ENCODE data around the gene TM9SF4. TPM values are rescaled to one million over a fixed set of nuclear protein-coding genes. Genes with fewer than 3 reads are reported as not detected.

Gene TM9SF4
- total and polyA plus RNA-seq, 8 donors = 56.2 to 63.5 (median 60.1) TPM

DNA sequence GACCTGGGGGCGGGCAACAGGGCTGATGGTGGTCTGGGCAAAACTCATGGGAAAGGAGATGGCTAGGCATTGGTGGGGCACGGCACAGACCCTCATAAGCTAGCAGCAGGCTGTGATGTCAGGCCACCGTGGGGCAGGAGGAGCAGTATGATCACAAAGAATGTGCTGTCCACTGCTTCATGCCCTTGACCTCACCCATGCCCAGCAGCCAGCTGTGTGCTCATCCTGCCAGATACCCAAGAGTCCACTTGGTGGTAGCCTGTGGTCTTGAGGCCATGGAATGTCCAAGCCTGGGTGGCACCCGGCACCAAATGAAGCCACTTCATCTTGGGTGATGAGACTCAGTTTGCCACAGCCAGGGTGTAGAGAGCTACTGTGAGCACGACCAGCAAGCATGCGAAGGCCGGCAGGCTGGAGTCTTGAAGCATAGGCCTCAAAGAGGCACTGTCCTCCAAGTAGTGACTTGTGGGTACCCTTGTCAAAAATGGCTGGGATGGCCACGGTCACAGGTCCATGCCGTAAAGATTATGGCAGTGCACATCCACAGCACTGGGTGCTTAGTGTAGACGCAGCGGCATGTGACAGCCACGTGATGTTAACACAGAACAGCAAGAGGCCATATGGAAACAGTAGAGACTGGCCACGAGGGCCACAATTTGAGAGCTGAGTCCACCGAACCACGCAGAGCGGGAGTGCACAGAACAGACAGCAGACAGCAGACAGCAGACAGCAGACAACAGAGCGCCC lies 79.0 kb downstream of the TM9SF4 start:
- Histone ChIP-seq H3K4me3 (no peak overlapping the region), H3K4me1 (peaks cover 20 to 49% of the 10 kb centered on the region in 2 donors), H3K36me3 (peaks cover 0 to 19% of the 10 kb centered on the region in 2 donors), H3K9me3 (no peaks in the 10 kb centered on the region), H3K27ac (no peak overlapping the region), H3K27me3 (no peaks in the 10 kb centered on the region)
- no peak for ATAC-seq
- intact Hi-C loops (cut with DNase I) = no loop called here
- TF ChIP-seq, protein P1, sequence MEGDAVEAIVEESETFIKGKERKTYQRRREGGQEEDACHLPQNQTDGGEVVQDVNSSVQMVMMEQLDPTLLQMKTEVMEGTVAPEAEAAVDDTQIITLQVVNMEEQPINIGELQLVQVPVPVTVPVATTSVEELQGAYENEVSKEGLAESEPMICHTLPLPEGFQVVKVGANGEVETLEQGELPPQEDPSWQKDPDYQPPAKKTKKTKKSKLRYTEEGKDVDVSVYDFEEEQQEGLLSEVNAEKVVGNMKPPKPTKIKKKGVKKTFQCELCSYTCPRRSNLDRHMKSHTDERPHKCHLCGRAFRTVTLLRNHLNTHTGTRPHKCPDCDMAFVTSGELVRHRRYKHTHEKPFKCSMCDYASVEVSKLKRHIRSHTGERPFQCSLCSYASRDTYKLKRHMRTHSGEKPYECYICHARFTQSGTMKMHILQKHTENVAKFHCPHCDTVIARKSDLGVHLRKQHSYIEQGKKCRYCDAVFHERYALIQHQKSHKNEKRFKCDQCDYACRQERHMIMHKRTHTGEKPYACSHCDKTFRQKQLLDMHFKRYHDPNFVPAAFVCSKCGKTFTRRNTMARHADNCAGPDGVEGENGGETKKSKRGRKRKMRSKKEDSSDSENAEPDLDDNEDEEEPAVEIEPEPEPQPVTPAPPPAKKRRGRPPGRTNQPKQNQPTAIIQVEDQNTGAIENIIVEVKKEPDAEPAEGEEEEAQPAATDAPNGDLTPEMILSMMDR (IDR thresholded peaks at IDR 0.05) = no peak
- no peak for DNase-seq

DNA sequence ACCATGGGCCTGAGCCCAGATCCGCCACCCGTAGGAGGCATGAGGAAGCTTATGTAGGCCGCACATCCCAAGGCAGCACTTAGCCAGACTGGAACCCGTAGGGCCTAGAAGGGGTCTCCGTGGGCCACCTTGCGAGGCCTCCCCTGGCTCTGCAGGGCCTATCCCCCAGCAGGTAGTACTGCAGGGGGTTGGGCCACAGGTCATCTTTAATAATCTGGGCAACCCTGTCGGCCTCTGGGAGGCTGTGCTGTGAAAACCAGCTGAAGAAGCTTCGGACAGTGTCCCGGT lies 79.6 kb downstream of the TM9SF4 start:
- ATAC-seq = no peak
- Histone ChIP-seq H3K4me1 (peaks cover 20 to 52% of the 10 kb centered on the region in 2 donors), H3K27ac (peak overlapping the region in 1 of 2 donors; percentile 75), H3K27me3 (no peaks in the 10 kb centered on the region), H3K36me3 (peaks cover 0 to 24% of the 10 kb centered on the region in 2 donors), H3K9me3 (no peaks in the 10 kb centered on the region), H3K4me3 (peak overlapping the region in 1 of 2 donors; percentile 54)
- TF ChIP-seq, protein P1 (IDR thresholded peaks at IDR 0.05) = no peak
- intact Hi-C loops (cut with DNase I) = no loop called here
- no peak for DNase-seq

DNA sequence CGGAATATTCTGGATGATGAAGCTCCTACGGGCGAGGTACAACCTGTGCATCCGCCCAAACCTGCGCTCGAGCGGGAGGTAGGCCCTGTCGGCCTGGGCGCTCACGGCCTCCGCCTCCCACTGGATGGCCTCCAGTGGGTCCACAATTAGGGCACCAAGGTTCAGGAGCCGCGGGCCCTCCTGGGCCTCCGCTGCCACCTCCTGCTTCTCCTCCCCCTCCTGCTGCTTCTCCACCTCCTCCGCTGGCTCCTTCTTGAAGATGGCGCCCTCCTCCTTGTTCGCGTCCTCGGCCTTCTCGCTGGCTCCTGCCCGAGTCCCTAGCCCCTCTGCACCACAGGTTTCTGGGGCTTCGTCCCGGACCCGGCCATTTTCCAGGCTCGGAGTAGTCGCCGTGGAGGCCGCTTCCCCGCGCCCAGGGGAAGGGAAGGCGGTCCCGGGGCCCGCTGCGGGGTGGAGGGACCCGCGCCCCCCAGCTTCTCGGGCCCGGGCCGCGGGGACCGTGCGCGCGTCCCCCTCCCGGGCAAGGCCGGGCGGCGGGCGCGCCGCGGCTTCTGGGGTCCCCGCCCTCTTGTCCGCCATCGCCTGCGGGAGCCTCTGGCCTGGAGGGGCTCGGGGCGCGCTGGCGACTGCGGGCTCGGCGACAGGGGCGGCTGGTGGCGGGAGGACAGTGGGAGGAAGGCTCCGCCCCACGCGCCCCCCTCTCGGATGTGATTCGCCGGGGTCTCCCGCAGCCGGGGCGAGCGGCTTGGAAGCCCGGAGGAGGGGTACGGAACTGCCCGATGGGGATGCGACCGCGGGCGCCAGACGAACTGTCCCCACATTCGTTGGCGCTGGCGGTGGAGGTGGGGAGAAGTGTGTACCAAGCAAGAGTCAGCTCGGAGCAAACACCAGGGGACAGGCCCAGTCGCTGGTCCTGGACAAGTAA lies 80.4 kb downstream of the TM9SF4 start:
- intact Hi-C loops (cut with DNase I) = no loop called here
- Histone ChIP-seq H3K36me3 (peaks cover 0 to 31% of the 10 kb centered on the region in 2 donors), H3K27ac (peak overlapping the region; percentile 72 to 75), H3K4me1 (peaks cover 20 to 52% of the 10 kb centered on the region in 2 donors), H3K9me3 (no peaks in the 10 kb centered on the region), H3K4me3 (peak overlapping the region; percentile 52 to 54), H3K27me3 (no peaks in the 10 kb centered on the region)
- peak; percentile 45 to 87 (median 54) for DNase-seq
- peak; percentile 33 for ATAC-seq
- TF ChIP-seq, protein P1 (IDR thresholded peaks at IDR 0.05) = no peak

DNA sequence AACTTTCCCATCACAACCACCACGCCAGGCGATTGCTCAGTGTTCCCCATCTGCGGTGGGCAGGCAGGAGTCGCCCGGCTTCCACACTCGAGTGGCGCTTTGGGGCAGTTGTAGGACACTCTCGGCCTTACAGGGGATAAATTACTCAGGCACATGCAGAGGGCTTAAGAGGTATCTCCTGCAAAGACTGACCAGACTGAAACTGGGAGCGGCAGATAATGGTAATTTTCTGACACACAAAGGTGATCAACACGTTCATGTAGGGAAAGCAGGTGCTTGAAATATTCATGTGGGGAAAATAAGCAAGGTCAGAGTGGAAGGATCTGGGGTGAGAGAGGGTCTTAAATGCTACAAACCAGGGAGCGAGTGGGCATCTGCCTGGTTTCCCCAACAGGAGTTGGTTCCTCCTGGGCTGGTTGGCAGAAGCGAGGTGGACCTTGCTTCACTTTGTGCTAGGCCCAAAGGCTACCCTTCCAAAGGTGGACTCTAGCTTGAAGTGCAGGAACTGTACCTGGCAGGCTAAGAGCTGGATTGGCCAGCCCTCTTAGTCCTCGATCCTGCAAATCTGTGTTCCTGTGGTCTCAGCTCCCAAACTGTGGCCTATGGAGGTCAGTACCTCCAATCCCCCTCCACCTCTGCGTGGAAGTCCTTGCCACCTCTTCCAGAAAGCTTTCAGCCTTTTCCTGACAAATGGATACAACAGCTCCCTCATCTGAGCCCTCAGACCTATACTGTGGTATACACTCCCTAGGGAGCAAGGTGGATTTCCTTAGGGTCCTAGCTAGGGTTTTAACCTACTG lies 81.3 kb downstream of the TM9SF4 start:
- H3K4me3 ChIP-seq = peak overlapping the region; percentile 52 to 54
- no peak for ATAC-seq
- H3K36me3 ChIP-seq = peaks cover 0 to 39% of the 10 kb centered on the region in 2 donors
- DNase-seq = no peak
- intact Hi-C loops (cut with DNase I) = no loop called here
- no peaks in the 10 kb centered on the region for H3K9me3 ChIP-seq
- H3K27me3 ChIP-seq = no peaks in the 10 kb centered on the region
- peaks cover 20 to 52% of the 10 kb centered on the region in 2 donors for H3K4me1 ChIP-seq
- H3K27ac ChIP-seq = peak overlapping the region; percentile 72 to 75
- TF ChIP-seq, protein P1 (IDR thresholded peaks at IDR 0.05) = no peak
